Natural killer cell treated with Interleukin-12 subunit alpha and Interleukin-12 subunit beta and Interleukin-15 and Interleukin-18, amount 100 ng/mL, for 72 hours (primary cell): ENCODE measurements around the gene ZNF394. TPM values are rescaled to one million over a fixed set of nuclear protein-coding genes. Genes with fewer than 3 reads are reported as not detected.
"Not testable (repeated sequence)": the region's sequence is repeated elsewhere in the genome, so short reads cannot be mapped to it uniquely, and the experiment has no call there.

ENCODE experiments used
- ATAC-seq, 2 donors: fragments of 150-1000 bp; cut with Tn5 transposase in 1 of 2; sonication (Bioruptor Pico), chemical (Tn5 transposase) in 1 of 2; 2 replicates each; pipeline ENCODE4 v1.10.0; 2021
- DNase-seq: peaks from one replicate; pipeline ENCODE4 v3.0.0; 2022; ENCODE audit warnings: low spot score
- H3K27ac Mint-ChIP-seq, 2 donors: 1 replicate in 1 of 2; 2 replicates in 1 of 2; pipeline ENCODE4 v1.8.0; 2022; ENCODE audit warnings: mixed read lengths in 2 of 2, mild to moderate bottlenecking in 1 of 2, moderate library complexity in 1 of 2
- H3K27me3 Mint-ChIP-seq, 2 donors: 1 replicate in 1 of 2; 2 replicates in 1 of 2; pipeline ENCODE4 v1.8.0; 2022; ENCODE audit warnings: mixed read lengths in 2 of 2
- H3K36me3 Mint-ChIP-seq: one replicate; pipeline ENCODE4 v1.8.0; 2022; ENCODE audit warnings: mixed read lengths
- H3K4me1 Mint-ChIP-seq, 2 donors: 1 replicate in 1 of 2; 2 replicates in 1 of 2; pipeline ENCODE4 v1.8.0; 2022; ENCODE audit warnings: low read depth in 2 of 2, mixed read lengths in 2 of 2, mild to moderate bottlenecking in 1 of 2
- H3K4me3 Mint-ChIP-seq: one replicate; pipeline ENCODE4 v1.8.0; 2022; ENCODE audit warnings: mixed read lengths
- H3K9me3 Mint-ChIP-seq: 2 replicates; pipeline ENCODE4 v1.8.0; 2022; ENCODE audit warnings: mixed read lengths
- total RNA-seq, 2 donors: library from RNA; stranded (reverse); gene quantifications; one replicate each; pipeline ENCODE4 v1.2.3, GENCODE V29; 2022

The ZNF394 gene
- total RNA-seq, result 10 to 100 TPM; 62.0 to 70.5 TPM

- Mint-ChIP-seq H3K27me3 (no peaks in the 10 kb centered on the region), H3K36me3 (peaks cover 13% of the 10 kb centered on the region), H3K27ac (peak within 1 kb of the TSS; percentile 94 to 99), H3K4me1 (peaks cover 13 to 21% of the 10 kb centered on the region in 2 donors), H3K4me3 (peak within 1 kb of the TSS; percentile 96), H3K9me3 (no peaks in the 10 kb centered on the region)
- DNase-seq, result peak; percentile 93
- peak; percentile 67 to 73 for ATAC-seq
These were observed at the start of gene ZNF394 for GRCh38 chr7:99499721-99500636. Gene ZNF394, minus strand, starts transcription at chr7:99500281. Its CDS starts 188 bp downstream, at chr7:99500093.

GRCh38 chr7:99549545-99549944 lies 49.5 kb upstream of the ZNF394 start:
- H3K27me3 Mint-ChIP-seq, DNase-seq, H3K4me3 Mint-ChIP-seq, H3K27ac Mint-ChIP-seq, ATAC-seq, H3K9me3 Mint-ChIP-seq: not testable (repeated sequence)
- Mint-ChIP-seq H3K4me1 (peaks cover 14 to 22% of the 10 kb centered on the region in 2 donors), H3K36me3 (peaks cover 14% of the 10 kb centered on the region)

DNA sequence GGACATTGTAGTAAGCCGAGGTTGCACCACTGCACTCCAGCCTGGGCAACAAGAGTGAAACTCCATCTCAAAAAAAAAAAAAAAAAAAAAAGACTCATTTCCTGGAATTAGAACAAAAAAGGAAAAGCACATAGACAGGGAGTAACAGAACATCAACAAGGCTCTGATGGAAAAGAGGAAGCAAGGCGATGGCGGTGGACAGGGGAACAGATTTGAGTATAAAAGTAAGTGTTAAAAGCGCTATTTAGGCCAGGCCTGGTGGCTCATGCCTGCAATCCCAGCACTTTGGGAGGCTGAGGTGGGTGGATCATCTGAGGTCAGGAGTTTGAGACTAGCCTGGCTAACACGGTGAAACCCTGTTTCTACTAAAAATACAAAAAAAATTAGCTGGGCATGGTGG lies 45.2 kb upstream of the ZNF394 start:
- not testable (repeated sequence) for H3K4me3 Mint-ChIP-seq, H3K9me3 Mint-ChIP-seq, DNase-seq, H3K27ac Mint-ChIP-seq, H3K27me3 Mint-ChIP-seq, H3K4me1 Mint-ChIP-seq, ATAC-seq
- peaks cover 17% of the 10 kb centered on the region for H3K36me3 Mint-ChIP-seq

- H3K36me3 Mint-ChIP-seq, result peaks cover 19% of the 10 kb centered on the region
- peaks cover 3% of the 10 kb centered on the region for H3K9me3 Mint-ChIP-seq
- H3K4me3 Mint-ChIP-seq, result no peak overlapping the region
- no peaks in the 10 kb centered on the region for H3K27me3 Mint-ChIP-seq
- no peak for DNase-seq
- H3K4me1 Mint-ChIP-seq, result no peaks in the 10 kb centered on the region
- no peak for ATAC-seq
- no peak overlapping the region for H3K27ac Mint-ChIP-seq
These were observed 43.8 kb upstream of the ZNF394 start for GRCh38 chr7:99543916-99544315.

GRCh38 chr7:99543081-99543671 lies 43.1 kb upstream of the ZNF394 start:
- H3K36me3 Mint-ChIP-seq, result peaks cover 21% of the 10 kb centered on the region
- no peak for ATAC-seq
- no peaks in the 10 kb centered on the region for H3K4me1 Mint-ChIP-seq
- no peak overlapping the region for H3K4me3 Mint-ChIP-seq
- peaks cover 3% of the 10 kb centered on the region for H3K9me3 Mint-ChIP-seq
- no peak overlapping the region for H3K27ac Mint-ChIP-seq
- DNase-seq, result no peak
- no peaks in the 10 kb centered on the region for H3K27me3 Mint-ChIP-seq

GRCh38 chr7:99541212-99541611 lies 41.1 kb upstream of the ZNF394 start:
- no peak overlapping the region for H3K27ac Mint-ChIP-seq
- peaks cover 19% of the 10 kb centered on the region for H3K36me3 Mint-ChIP-seq
- peaks cover 3% of the 10 kb centered on the region for H3K9me3 Mint-ChIP-seq
- no peaks in the 10 kb centered on the region for H3K4me1 Mint-ChIP-seq
- H3K27me3 Mint-ChIP-seq, result no peaks in the 10 kb centered on the region
- DNase-seq (no peak), ATAC-seq (no peak)
- no peak overlapping the region for H3K4me3 Mint-ChIP-seq

DNA sequence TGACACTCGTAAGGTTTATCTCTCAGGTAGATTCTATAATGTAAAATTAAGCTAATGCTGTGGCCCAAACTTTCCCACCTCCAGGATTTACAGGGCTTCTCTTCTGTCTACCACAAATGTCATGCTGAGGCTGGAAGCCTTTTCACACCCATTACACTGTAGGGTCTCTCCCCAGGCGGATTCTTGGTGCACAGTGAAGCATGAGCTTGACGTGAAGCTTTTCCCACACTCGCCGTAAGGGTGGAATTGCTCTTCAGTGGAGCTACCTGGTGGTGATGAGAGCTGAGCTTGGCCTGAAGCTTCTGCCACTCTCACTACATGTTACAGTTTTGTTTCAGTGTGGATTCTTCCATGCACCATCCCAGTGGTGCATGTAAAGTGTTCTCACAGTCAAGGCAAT lies 40.5 kb upstream of the ZNF394 start:
- ATAC-seq (no peak), DNase-seq (no peak)
- Mint-ChIP-seq H3K4me3 (no peak overlapping the region), H3K27ac (no peak overlapping the region), H3K4me1 (no peaks in the 10 kb centered on the region), H3K36me3 (peaks cover 19% of the 10 kb centered on the region), H3K27me3 (no peaks in the 10 kb centered on the region), H3K9me3 (peaks cover 3% of the 10 kb centered on the region)

- H3K9me3 Mint-ChIP-seq, result peaks cover 3% of the 10 kb centered on the region
- H3K36me3 Mint-ChIP-seq, result peaks cover 19% of the 10 kb centered on the region
- ATAC-seq, result no peak
- H3K4me3 Mint-ChIP-seq, result no peak overlapping the region
- no peaks in the 10 kb centered on the region for H3K4me1 Mint-ChIP-seq
- DNase-seq, result no peak
- H3K27ac Mint-ChIP-seq, result no peak overlapping the region
- H3K27me3 Mint-ChIP-seq, result no peaks in the 10 kb centered on the region
These were observed 39.2 kb upstream of the ZNF394 start for GRCh38 chr7:99539213-99539811.

DNA sequence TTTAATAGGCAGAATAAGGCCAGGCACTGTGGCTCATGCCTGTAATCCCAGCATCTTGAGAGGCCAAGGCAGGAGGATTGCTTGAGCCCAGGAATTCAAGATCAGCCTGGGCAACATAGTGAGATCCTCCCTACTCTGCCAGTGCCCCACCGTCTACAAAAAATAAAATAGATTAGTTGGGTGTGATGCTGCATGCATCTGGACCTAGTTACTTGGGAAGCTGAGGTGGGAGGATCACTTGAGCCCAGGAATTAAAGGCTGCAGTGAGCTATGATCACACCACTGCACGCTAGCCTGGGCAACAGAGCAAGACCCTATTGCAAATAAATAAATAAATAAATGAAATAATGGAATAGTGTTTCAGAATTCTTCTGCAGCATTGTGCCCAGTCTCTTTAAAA lies 35.6 kb upstream of the ZNF394 start:
- DNase-seq (no peak), ATAC-seq (no peak)
- Mint-ChIP-seq H3K27ac (no peak overlapping the region), H3K4me3 (no peak overlapping the region), H3K9me3 (peaks cover 19% of the 10 kb centered on the region), H3K4me1 (no peaks in the 10 kb centered on the region), H3K36me3 (peaks cover 42% of the 10 kb centered on the region), H3K27me3 (no peaks in the 10 kb centered on the region)

- Mint-ChIP-seq H3K27ac (no peak overlapping the region), H3K36me3 (peaks cover 50% of the 10 kb centered on the region), H3K4me3 (no peak overlapping the region), H3K9me3 (peaks cover 21% of the 10 kb centered on the region), H3K4me1 (peaks cover 0 to 4% of the 10 kb centered on the region in 2 donors), H3K27me3 (no peaks in the 10 kb centered on the region)
- ATAC-seq (no peak), DNase-seq (no peak)
These were observed 31.3 kb upstream of the ZNF394 start for GRCh38 chr7:99531354-99531765.

DNA sequence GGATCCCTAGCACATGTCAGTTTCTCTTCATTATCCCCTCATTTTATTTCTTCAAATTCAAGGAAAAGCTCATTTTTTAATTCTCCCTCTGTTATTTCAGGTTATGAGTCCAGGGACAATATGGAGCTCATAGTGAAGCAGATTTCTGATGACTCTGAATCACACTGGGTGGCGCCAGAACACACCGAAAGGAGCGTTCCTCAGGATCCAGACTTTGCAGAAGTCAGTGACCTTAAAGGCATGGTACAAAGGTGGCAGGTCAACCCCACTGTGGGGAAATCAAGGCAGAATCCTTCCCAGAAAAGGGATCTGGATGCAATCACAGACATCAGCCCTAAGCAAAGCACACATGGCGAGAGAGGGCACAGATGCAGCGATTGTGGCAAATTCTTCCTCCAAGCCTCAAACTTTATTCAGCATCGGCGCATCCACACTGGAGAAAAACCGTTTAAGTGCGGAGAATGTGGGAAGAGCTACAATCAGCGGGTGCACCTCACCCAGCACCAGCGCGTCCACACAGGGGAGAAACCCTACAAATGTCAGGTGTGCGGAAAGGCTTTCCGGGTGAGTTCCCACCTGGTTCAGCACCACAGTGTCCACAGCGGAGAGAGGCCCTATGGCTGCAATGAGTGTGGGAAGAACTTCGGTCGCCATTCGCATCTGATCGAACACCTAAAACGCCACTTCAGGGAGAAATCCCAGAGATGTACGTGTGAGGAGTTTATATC lies 25.8 kb upstream of the ZNF394 start:
- peaks cover 6% of the 10 kb centered on the region for H3K9me3 Mint-ChIP-seq
- DNase-seq (no peak), ATAC-seq (no peak)
- H3K27me3 Mint-ChIP-seq, result no peaks in the 10 kb centered on the region
- no peak overlapping the region for H3K27ac Mint-ChIP-seq
- peaks cover 32% of the 10 kb centered on the region for H3K36me3 Mint-ChIP-seq
- no peak overlapping the region for H3K4me3 Mint-ChIP-seq
- peaks cover 4 to 5% of the 10 kb centered on the region in 2 donors for H3K4me1 Mint-ChIP-seq

- H3K27me3 Mint-ChIP-seq, result no peaks in the 10 kb centered on the region
- H3K36me3 Mint-ChIP-seq, result peaks cover 16% of the 10 kb centered on the region
- no peak overlapping the region for H3K4me3 Mint-ChIP-seq
- DNase-seq (no peak), ATAC-seq (no peak)
- no peaks in the 10 kb centered on the region for H3K9me3 Mint-ChIP-seq
- no peak overlapping the region for H3K27ac Mint-ChIP-seq
- peaks cover 0 to 5% of the 10 kb centered on the region in 2 donors for H3K4me1 Mint-ChIP-seq
These were observed 21.3 kb upstream of the ZNF394 start for GRCh38 chr7:99521399-99521798.

- DNase-seq (no peak), ATAC-seq (no peak)
- Mint-ChIP-seq H3K4me3 (no peak overlapping the region), H3K9me3 (no peaks in the 10 kb centered on the region), H3K27me3 (no peaks in the 10 kb centered on the region), H3K36me3 (peaks cover 14% of the 10 kb centered on the region), H3K27ac (peak overlapping the region; percentile 31), H3K4me1 (peaks cover 9 to 13% of the 10 kb centered on the region in 2 donors)
These were observed 14.0 kb upstream of the ZNF394 start for GRCh38 chr7:99514050-99514449.
